Colonic mucosa (tissue), 4 donors: Measurements from ENCODE around the gene IFIH1. TPM values are rescaled to one million over a fixed set of nuclear protein-coding genes. Genes with fewer than 3 reads are reported as not detected.

Experiments
- DNase-seq: peaks from one replicate; pipeline ENCODE4 v3.0.0-alpha.2; 2020
- H3K27ac ChIP-seq: fragments of 200-600 bp; one replicate; pipeline ENCODE4 v1.8.0; 2021
- H3K27me3 ChIP-seq: fragments of 200-600 bp; one replicate; pipeline ENCODE4 v1.8.0; 2021
- H3K36me3 ChIP-seq: fragments of 200-600 bp; one replicate; pipeline ENCODE4 v1.8.0; 2021
- H3K4me1 ChIP-seq: fragments of 200-600 bp; one replicate; pipeline ENCODE4 v1.8.0; 2021; ENCODE audit warnings: mild to moderate bottlenecking
- H3K4me3 ChIP-seq: fragments of 200-600 bp; one replicate; pipeline ENCODE4 v1.8.0; 2021
- H3K9ac ChIP-seq, 2 donors: one replicate each; pipeline ENCODE4 v1.7.0; 2013; ENCODE audit warnings: control low read depth in 2 of 2, low read depth in 2 of 2, low read length in 2 of 2
- H3K9me3 ChIP-seq: fragments of 200-600 bp; one replicate; pipeline ENCODE4 v1.8.0; 2021
- CTCF ChIP-seq: fragments of 200-600 bp; IDR thresholded peaks from one replicate; pipeline ENCODE4 v1.8.0; 2022; ENCODE audit warnings: antibody characterized with exemption, mild to moderate bottlenecking
- intact Hi-C: fragments of 100-400 bp; cut with DNase I; formaldehyde crosslinking; loops from one replicate; pipeline ENCODE4 v1.14.1; 2022
- total RNA-seq, 2 donors: library from RNA; stranded (reverse); fragmentation: NEBNext Ultra II Directional in 1 of 2; extraction: Animal tissue kit (Norgen Biotek cat#: 25700) in 1 of 2; gene quantifications; one replicate each; pipeline ENCODE4 v1.2.1, GENCODE V29; 2021
- donor health status: healthy.
- donor health status: DM: no; HTN: no; CAD: no.
- donor health status: DM: no; HTN: no; CAD: no.

The IFIH1 gene
- total RNA-seq, 2 donors from 2014 or later: 16.1 to 21.1 TPM

- Histone ChIP-seq H3K27ac (no peak overlapping the region), H3K9me3 (no peaks in the 10 kb centered on the region), H3K4me3 (no peak overlapping the region), H3K36me3 (no peaks in the 10 kb centered on the region), H3K4me1 (no peaks in the 10 kb centered on the region), H3K27me3 (no peaks in the 10 kb centered on the region), H3K9ac (no peak overlapping the region)
- intact Hi-C loops: no loop called here
- no peak for TF ChIP-seq CTCF
- no peak for DNase-seq
Measured at GRCh38 chr2:162219426-162219825, 99.1 kb downstream of the IFIH1 start.

GRCh38 chr2:162217598-162217997 lies 100.9 kb downstream of the IFIH1 start:
- Histone ChIP-seq H3K36me3 (no peaks in the 10 kb centered on the region), H3K9me3 (no peaks in the 10 kb centered on the region), H3K27ac (no peak overlapping the region), H3K4me1 (no peaks in the 10 kb centered on the region), H3K9ac (no peak overlapping the region), H3K27me3 (no peaks in the 10 kb centered on the region), H3K4me3 (no peak overlapping the region)
- intact Hi-C loops: no loop called here
- no peak for TF ChIP-seq CTCF
- no peak for DNase-seq

Other genes with a start within 250 kb of the IFIH1 start
- 10 to 100 TPM; 25.5 to 40.5 TPM for gene DPP4, start 244.5 kb downstream of the IFIH1 start, total RNA-seq
- 10 to 100 TPM; 55.8 to 81.3 TPM for gene GCG, start 166.4 kb downstream of the IFIH1 start, total RNA-seq
- gene FAP, start 75.2 kb downstream of the IFIH1 start, total RNA-seq: 1 to 10 TPM; 1.1 to 1.8 TPM
- 10 to 100 TPM; 22.1 to 30.9 TPM for gene GCA, start 25.4 kb upstream of the IFIH1 start, total RNA-seq